ENCODE data around the gene RIBC1.
A peak's percentile ranks its signal among the peaks of the same experiment; 100 is the strongest.
"Not testable (repeated sequence)": the region's sequence is repeated elsewhere in the genome, so short reads cannot be mapped to it uniquely, and the experiment has no call there.

The RIBC1 gene

GRCh38 chrX:53437206-53437605, 14.5 kb downstream of the RIBC1 start:
- DNase-seq: no peak

- DNase-seq: no peak
Observed at GRCh38 chrX:53438174-53438831, 15.6 kb downstream of the RIBC1 start.

GRCh38 chrX:53438832-53439230, 16.2 kb downstream of the RIBC1 start:
- DNase-seq: no peak

GRCh38 chrX:53440101-53440500, 17.4 kb downstream of the RIBC1 start:
- DNase-seq: peak; percentile 17

GRCh38 chrX:53440621-53441517, 18.2 kb downstream of the RIBC1 start:
- DNase-seq: no peak

- peak; percentile 69 for DNase-seq
Observed at GRCh38 chrX:53441531-53442321, 19.1 kb downstream of the RIBC1 start.

- DNase-seq: no peak
Observed at GRCh38 chrX:53442322-53442631, 19.6 kb downstream of the RIBC1 start.

- no peak for DNase-seq
Observed at GRCh38 chrX:53445977-53446376, 23.3 kb downstream of the RIBC1 start.

- DNase-seq: no peak
Observed at GRCh38 chrX:53447441-53447840, 24.8 kb downstream of the RIBC1 start.

- no peak for DNase-seq
Observed at GRCh38 chrX:53449632-53450031, 27.0 kb downstream of the RIBC1 start.

- DNase-seq: no peak
Observed at GRCh38 chrX:53452812-53453211, 30.1 kb downstream of the RIBC1 start.

- no peak for DNase-seq
Observed at GRCh38 chrX:53456254-53456653, 33.6 kb downstream of the RIBC1 start.

- no peak for DNase-seq
Observed at GRCh38 chrX:53458082-53458481, 35.4 kb downstream of the RIBC1 start.

- DNase-seq: not testable (repeated sequence)
Observed at GRCh38 chrX:53468659-53469058, 46.0 kb downstream of the RIBC1 start.

GRCh38 chrX:53471346-53471745, 48.7 kb downstream of the RIBC1 start:
- no peak for DNase-seq

- no peak for DNase-seq
Observed at GRCh38 chrX:53474707-53475106, 52.0 kb downstream of the RIBC1 start.

- no peak for DNase-seq
Observed at GRCh38 chrX:53476371-53476770, 53.7 kb downstream of the RIBC1 start.

GRCh38 chrX:53479301-53479700, 56.6 kb downstream of the RIBC1 start:
- DNase-seq: no peak

All from NCI-H2107 (cell line).